PFSK-1 (cell line): Measurements from ENCODE around the gene ZNF580.

Experiments
- FOXP2 ChIP-seq: optimal IDR thresholded peaks from 2 replicates; pipeline ENCODE3; 2011; ENCODE audit warnings: borderline replicate concordance, control low read depth, inconsistent platforms; ENCODE audit not compliant: insufficient read depth; ENCODE audit errors: extremely low read length, extremely low read depth
- POLR2AphosphoS5 ChIP-seq: IDR thresholded peaks from 2 replicates; pipeline ENCODE4 v1.6.1; 2012; ENCODE audit warnings: low read depth, mild to moderate bottlenecking, control low read depth, low read length, moderate library complexity
- SIN3A ChIP-seq: IDR thresholded peaks from 2 replicates; pipeline ENCODE4 v1.6.1; 2012; ENCODE audit warnings: mild to moderate bottlenecking, low read length, moderate library complexity, borderline replicate concordance; ENCODE audit not compliant: insufficient read depth
- TAF1 ChIP-seq: IDR thresholded peaks from 2 replicates; pipeline ENCODE4 v1.6.1; 2012; ENCODE audit warnings: low read length, control low read depth, borderline replicate concordance; ENCODE audit not compliant: insufficient read depth
- TF ChIP-seq, protein P1 (sequence below), 2 experiments: IDR thresholded peaks; 2 replicates each; pipeline versions ENCODE4 v1.6.1 to v1.8.0; 2011 to 2012; ENCODE audit warnings: low read depth in 2 of 2, low read length in 2 of 2, control low read depth in 1 of 2, inconsistent platforms in 1 of 2, mild to moderate bottlenecking in 1 of 2, moderate library complexity in 1 of 2; ENCODE audit not compliant: insufficient read depth in 1 of 2

The ZNF580 gene

DNA sequence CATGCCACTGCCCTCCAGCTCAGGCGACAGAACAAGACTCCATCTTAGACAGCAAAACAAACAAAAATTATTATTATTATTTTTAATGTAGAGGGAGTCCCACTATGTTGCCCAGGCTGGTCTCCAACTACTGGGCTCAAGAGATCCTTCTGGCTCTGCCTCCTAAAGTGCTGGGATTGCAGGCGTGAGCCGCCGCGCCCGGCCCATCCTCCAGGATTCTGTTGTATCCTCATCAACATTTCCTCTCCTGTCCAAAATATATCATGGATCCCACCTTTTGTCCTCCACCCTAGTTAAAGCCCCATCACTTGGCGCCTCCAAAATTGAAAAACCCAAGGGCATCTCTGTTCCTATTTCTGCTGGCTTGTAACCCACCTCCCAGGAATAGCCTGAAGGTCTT, 17.7 kb upstream of the ZNF580 start:
- no peak for TF ChIP-seq TAF1
- no peak for TF ChIP-seq FOXP2
- no peak for TF ChIP-seq POLR2AphosphoS5
- TF ChIP-seq SIN3A: no peak
- TF ChIP-seq, protein P1, sequence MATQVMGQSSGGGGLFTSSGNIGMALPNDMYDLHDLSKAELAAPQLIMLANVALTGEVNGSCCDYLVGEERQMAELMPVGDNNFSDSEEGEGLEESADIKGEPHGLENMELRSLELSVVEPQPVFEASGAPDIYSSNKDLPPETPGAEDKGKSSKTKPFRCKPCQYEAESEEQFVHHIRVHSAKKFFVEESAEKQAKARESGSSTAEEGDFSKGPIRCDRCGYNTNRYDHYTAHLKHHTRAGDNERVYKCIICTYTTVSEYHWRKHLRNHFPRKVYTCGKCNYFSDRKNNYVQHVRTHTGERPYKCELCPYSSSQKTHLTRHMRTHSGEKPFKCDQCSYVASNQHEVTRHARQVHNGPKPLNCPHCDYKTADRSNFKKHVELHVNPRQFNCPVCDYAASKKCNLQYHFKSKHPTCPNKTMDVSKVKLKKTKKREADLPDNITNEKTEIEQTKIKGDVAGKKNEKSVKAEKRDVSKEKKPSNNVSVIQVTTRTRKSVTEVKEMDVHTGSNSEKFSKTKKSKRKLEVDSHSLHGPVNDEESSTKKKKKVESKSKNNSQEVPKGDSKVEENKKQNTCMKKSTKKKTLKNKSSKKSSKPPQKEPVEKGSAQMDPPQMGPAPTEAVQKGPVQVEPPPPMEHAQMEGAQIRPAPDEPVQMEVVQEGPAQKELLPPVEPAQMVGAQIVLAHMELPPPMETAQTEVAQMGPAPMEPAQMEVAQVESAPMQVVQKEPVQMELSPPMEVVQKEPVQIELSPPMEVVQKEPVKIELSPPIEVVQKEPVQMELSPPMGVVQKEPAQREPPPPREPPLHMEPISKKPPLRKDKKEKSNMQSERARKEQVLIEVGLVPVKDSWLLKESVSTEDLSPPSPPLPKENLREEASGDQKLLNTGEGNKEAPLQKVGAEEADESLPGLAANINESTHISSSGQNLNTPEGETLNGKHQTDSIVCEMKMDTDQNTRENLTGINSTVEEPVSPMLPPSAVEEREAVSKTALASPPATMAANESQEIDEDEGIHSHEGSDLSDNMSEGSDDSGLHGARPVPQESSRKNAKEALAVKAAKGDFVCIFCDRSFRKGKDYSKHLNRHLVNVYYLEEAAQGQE (IDR thresholded peaks at IDR 0.05; ENCODE audit: insufficient read depth in 1 of 2, low read depth in 2 of 2, low read length in 2 of 2): no peak

DNA sequence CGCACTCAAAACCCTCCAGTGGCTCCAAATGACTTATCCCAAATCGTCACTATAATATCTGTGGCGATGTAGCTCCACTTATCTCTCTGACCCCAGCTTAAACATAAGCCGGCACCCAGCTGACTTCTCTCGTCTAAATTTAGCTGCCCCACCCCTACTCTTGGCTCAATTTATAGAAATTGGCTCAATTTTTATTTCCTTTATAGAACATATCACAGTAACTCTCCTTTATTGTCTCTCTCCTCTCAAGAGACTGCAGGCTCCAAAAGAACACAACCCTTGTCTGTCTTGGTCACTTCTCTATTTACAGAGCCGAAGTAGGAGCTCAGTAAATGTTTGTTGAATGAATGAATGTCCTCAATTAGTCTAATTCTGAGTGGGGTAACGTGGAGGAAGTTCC, 17.2 kb upstream of the ZNF580 start:
- TF ChIP-seq TAF1 (no peak), SIN3A (no peak), POLR2AphosphoS5 (no peak), FOXP2 (no peak)
- TF ChIP-seq, protein P1 (IDR thresholded peaks at IDR 0.05; ENCODE audit: insufficient read depth in 1 of 2, low read depth in 2 of 2, low read length in 2 of 2): no peak

DNA sequence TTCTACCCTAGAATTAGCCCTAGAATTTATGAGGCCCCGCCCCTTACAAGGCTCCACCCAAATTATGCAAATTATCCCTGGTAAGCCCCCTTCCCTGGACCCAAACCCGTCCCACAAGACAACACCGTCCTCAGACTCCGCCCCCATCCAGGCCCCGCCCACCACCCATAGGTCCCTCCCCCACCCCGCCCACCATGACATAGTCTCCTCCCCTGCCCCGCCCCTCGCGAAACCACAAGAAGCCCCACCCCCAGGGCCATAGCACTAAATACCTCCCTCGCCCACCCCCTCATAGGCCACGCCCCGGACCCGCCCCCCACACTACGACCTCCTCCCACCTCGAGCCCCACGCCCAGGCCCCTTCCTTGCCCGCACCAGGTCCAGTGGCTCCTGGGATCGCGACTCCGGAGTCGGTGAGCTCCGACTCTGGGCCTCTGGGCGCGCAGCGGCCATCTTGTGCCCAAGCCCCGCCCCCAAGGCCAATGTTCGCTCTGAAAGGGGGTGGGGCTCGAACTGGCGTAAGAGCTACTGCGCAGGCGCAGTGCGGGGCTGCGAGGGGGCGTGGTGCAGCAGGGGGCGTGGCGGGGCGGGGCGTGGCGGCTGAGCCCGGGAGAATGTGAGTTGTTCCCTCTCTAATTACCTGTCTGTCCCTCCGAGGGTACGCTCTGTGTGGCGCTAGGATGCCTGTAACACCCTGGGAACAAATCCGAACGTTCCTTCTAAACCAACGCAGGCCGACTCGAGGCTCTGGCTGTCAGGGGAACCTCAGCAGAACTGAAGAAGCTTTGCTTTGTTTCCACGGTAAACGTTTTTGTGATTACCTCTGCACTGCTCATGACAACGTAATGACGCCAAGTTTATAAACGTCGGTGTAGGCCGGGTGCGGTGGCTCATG, 16.4 kb upstream of the ZNF580 start, which contains the start of gene ZNF784:
TSS of gene ZNF784 (minus strand) at position 458 of the 895 bp plus-strand sequence. CDS start at position 453, 5 bp downstream.
- TF ChIP-seq, protein P1 (IDR thresholded peaks at IDR 0.05; ENCODE audit: insufficient read depth in 1 of 2, low read depth in 2 of 2, low read length in 2 of 2): no peak
- TF ChIP-seq TAF1 (peak; percentile 68; the same call in 1 of the 2 replicates), POLR2AphosphoS5 (peak; percentile 86), SIN3A (no peak), FOXP2 (no peak)

DNA sequence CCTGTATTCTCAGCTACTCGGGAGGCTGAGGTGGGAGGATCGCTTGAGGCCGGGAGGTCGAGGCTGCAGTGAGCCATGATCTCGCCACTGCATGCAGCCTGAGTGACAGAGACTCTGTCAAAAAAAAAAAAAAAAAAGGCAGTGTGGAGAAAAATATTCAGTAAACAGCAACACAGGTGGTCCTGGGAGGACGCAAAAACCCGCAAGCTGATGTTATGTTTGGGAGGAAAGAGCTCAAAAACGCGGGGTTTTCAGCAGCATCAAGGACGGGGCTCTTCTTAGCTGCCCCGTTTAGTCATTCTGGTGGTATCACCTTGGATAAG, 15.8 kb upstream of the ZNF580 start:
- TF ChIP-seq TAF1 (no peak), SIN3A (no peak), POLR2AphosphoS5 (no peak), FOXP2 (no peak)
- TF ChIP-seq, protein P1 (IDR thresholded peaks at IDR 0.05; ENCODE audit: insufficient read depth in 1 of 2, low read depth in 2 of 2, low read length in 2 of 2): no peak

DNA sequence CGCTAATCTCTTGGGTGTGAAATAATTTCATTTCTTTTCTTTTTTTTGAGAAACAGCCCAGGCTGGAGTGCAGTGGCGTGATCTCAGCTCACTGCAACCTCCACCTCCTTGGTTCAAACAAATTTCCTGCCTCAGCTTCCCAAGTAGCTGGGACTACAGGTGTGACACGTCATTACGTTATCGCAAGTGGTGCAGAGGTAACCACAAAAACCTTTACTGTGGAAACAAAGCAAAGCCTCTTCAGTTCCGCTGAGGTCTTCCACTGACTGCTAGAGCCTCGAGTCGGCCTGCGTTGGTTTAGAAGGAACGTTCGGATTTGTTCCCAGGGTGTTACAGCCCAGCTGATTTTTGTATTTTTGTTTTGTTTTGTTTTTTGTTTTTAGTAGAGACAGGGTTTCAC, 14.5 kb upstream of the ZNF580 start:
- TF ChIP-seq, protein P1 (IDR thresholded peaks at IDR 0.05; ENCODE audit: insufficient read depth in 1 of 2, low read depth in 2 of 2, low read length in 2 of 2): no peak
- TF ChIP-seq SIN3A (no peak), FOXP2 (no peak), POLR2AphosphoS5 (no peak), TAF1 (no peak)
